ENCODE measurements around the gene TESPA1. TPM values are rescaled to one million over a fixed set of nuclear protein-coding genes. Genes with fewer than 3 reads are reported as not detected.

TESPA1 gene
- total and polyA plus RNA-seq, 2 of the 8 experiments (the other 6 are each of a cell fraction or from before 2014, with no cell fraction given) = not detected

GRCh38 chr12:55001198-55001868, 16.8 kb upstream of the TESPA1 start (continued):
- no peak for TF ChIP-seq CTCF (IDR thresholded peaks at IDR 0.05; ENCODE audit: control extremely low read depth in 1 of 3, insufficient read depth in 1 of 3, low read depth in 1 of 3, low read length in 3 of 3)
- no peak for TF ChIP-seq JUN (IDR thresholded peaks at IDR 0.05; ENCODE audit: low read depth, low read length)
- TF ChIP-seq SP2 (IDR thresholded peaks at IDR 0.05; ENCODE audit: low read length) = no peak
- TF ChIP-seq SUZ12 (IDR thresholded peaks at IDR 0.05; ENCODE audit: low read length) = no peak
- no peak for TF ChIP-seq HDAC6 (IDR thresholded peaks at IDR 0.05; ENCODE audit: low read depth, low read length)
